ENCODE data around the gene CCDC175. TPM values are rescaled to one million over a fixed set of nuclear protein-coding genes. Genes with fewer than 3 reads are reported as not detected.

Gene CCDC175
- 0.24 and 0.31 TPM in 2 replicates for total RNA-seq (ENCODE audit: low replicate concordance)

DNA sequence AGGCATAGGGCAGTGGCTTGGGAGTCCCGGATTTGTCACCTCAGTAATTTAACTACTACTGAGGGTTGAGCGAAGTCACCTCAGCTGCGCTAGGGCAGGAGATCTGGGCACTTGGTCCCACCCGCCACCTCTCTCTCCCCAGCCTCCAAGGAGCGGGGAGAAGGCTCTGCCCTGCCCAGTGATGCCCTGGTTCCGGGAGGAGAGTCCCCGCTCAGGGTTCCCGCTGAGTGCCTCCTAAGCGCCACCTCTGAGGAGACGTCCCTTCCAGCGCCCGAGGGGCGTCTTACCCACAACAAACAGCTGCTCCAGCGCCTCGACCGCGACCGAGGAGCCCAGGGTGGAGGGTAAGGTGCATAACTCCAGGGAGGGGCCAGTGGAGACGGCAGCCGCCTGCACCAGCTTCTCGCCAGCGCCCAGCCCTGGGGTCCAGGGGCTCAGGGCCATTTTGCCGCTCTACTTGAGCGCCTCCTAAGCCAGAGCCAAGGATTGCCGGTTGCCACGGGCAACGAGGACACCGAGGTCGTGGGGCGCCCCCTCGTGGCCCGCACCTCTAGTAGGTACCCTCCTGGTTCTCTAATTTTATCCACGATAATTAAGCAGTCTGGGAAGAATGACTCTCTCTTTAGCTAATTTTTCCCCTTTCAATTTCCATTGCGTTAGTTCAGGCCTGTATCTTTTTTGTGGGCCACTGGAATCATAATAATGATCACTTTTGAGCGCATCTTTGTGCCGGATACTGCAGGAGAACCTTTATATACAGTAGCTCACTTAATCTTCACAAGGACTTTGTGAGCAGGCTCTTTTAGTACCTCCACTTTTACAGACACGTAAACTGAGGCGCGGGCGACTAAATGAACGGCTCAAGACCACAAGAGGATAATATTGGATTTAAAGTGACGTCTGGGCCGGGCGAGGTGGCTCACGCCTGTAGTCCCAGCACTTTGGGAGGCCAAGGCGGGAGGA, at the start of gene CCDC175:
Gene CCDC175 (minus strand): TSS at position 481 of the 963 bp plus-strand sequence. CDS start 37 bp downstream, at position 444.
- H3K27me3 Mint-ChIP-seq (ENCODE audit: insufficient read depth, low read depth): no peaks in the 10 kb centered on the region
- no peaks in the 10 kb centered on the region for H3K36me3 Mint-ChIP-seq
- Histone ChIP-seq H3K4me3 (peak within 1 kb of the TSS; percentile 56), H2AFZ (replicated peaks) (peak within 1 kb of the TSS; percentile 92), H3K27me3 (peaks cover 7% of the 10 kb centered on the region), H3K9me3 (ENCODE audit: low read depth) (no peaks in the 10 kb centered on the region), H3K27ac (no peak within 1 kb of the TSS), H3K4me1 (peaks cover 5% of the 10 kb centered on the region), H4K20me1 (ENCODE audit: low read depth) (no peaks in the 10 kb centered on the region), H3K4me2 (peak within 1 kb of the TSS; percentile 76), H3K36me3 (peaks cover 2% of the 10 kb centered on the region), H3K79me2 (ENCODE audit: low read depth) (no peaks in the 10 kb centered on the region), H3K9ac (no peak within 1 kb of the TSS), H3F3A (ENCODE audit: low read depth) (peaks cover 4% of the 10 kb centered on the region)
- TF ChIP-seq, protein P1, sequence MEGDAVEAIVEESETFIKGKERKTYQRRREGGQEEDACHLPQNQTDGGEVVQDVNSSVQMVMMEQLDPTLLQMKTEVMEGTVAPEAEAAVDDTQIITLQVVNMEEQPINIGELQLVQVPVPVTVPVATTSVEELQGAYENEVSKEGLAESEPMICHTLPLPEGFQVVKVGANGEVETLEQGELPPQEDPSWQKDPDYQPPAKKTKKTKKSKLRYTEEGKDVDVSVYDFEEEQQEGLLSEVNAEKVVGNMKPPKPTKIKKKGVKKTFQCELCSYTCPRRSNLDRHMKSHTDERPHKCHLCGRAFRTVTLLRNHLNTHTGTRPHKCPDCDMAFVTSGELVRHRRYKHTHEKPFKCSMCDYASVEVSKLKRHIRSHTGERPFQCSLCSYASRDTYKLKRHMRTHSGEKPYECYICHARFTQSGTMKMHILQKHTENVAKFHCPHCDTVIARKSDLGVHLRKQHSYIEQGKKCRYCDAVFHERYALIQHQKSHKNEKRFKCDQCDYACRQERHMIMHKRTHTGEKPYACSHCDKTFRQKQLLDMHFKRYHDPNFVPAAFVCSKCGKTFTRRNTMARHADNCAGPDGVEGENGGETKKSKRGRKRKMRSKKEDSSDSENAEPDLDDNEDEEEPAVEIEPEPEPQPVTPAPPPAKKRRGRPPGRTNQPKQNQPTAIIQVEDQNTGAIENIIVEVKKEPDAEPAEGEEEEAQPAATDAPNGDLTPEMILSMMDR (IDR thresholded peaks at IDR 0.05): peak; percentile 98
- TF ChIP-seq EZH2 (IDR thresholded peaks at IDR 0.05) (no peak), EZH2phosphoT487 (IDR thresholded peaks at IDR 0.05) (no peak)
- H3K4me3 Mint-ChIP-seq: peak within 1 kb of the TSS; percentile 82
- no peaks in the 10 kb centered on the region for H3K9me3 Mint-ChIP-seq
- DNase-seq (ENCODE audit: low spot score): peak; percentile 99
- H3K27ac Mint-ChIP-seq: no peak within 1 kb of the TSS
- H3K4me1 Mint-ChIP-seq: no peaks in the 10 kb centered on the region

DNA sequence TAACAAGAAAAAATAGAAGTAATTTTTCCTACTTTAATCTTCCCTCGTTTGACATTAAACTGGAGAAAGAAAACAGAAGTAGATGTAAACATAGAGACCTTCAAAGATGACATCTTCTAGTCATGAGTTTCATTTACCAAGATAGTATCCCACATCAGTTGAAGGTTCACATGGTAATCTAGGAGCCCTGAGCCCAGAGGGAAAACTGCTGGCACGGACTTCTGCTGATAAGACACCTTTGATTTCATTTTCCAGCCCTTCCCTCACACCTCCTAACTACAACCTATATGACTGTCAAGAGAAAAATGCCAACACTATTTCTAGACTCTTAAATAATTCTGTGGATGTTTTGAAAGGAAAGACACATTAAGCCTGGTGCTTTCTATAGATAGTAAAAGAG, 46.0 kb upstream of the CCDC175 start:
- H3F3A ChIP-seq (ENCODE audit: low read depth): no peaks in the 10 kb centered on the region
- Mint-ChIP-seq H3K27ac (no peak overlapping the region), H3K9me3 (peaks cover 4% of the 10 kb centered on the region), H3K36me3 (no peaks in the 10 kb centered on the region), H3K4me3 (no peak overlapping the region), H3K27me3 (ENCODE audit: insufficient read depth, low read depth) (no peaks in the 10 kb centered on the region), H3K4me1 (no peaks in the 10 kb centered on the region)
- no peaks in the 10 kb centered on the region for H3K79me2 ChIP-seq (ENCODE audit: low read depth)
- H2AFZ ChIP-seq (replicated peaks): no peak overlapping the region
- no peak overlapping the region for H3K4me3 ChIP-seq
- TF ChIP-seq EZH2phosphoT487 (IDR thresholded peaks at IDR 0.05): no peak
- TF ChIP-seq, protein P1 (IDR thresholded peaks at IDR 0.05): no peak
- no peak for TF ChIP-seq EZH2 (IDR thresholded peaks at IDR 0.05)
- no peak for DNase-seq (ENCODE audit: low spot score)
- peaks cover 4% of the 10 kb centered on the region for H3K27me3 ChIP-seq
- H3K4me2 ChIP-seq: no peak overlapping the region
- H3K4me1 ChIP-seq: no peaks in the 10 kb centered on the region
- H3K36me3 ChIP-seq: no peaks in the 10 kb centered on the region
- no peaks in the 10 kb centered on the region for H3K9me3 ChIP-seq (ENCODE audit: low read depth)
- no peak overlapping the region for H3K27ac ChIP-seq
- no peaks in the 10 kb centered on the region for H4K20me1 ChIP-seq (ENCODE audit: low read depth)
- no peak overlapping the region for H3K9ac ChIP-seq

DNA sequence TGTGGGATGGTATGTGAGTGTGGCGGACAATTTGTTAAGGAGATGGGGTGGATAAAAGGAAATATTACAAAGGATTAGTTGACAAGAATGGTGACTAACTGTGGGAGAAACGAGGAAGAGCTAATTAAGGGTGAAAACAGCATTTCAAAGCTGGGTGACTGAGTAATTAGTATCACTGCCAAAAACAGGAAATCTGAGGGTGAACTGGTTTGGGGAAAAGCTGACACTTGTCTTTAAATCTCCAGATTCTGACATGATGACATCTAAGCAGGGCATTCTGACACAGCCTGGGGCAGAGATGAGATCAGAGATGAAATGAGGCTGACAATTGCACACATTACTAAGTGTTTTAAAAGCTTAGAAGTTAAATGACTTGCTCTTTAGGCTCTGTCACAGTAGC, 42.4 kb upstream of the CCDC175 start:
- H3K9me3 ChIP-seq (ENCODE audit: low read depth): peaks cover 17% of the 10 kb centered on the region
- H3K36me3 ChIP-seq: peaks cover 7% of the 10 kb centered on the region
- H3K4me1 ChIP-seq: no peaks in the 10 kb centered on the region
- H3K79me2 ChIP-seq (ENCODE audit: low read depth): no peaks in the 10 kb centered on the region
- H3K4me2 ChIP-seq: no peak overlapping the region
- H3K4me3 Mint-ChIP-seq: no peak overlapping the region
- no peaks in the 10 kb centered on the region for H3K4me1 Mint-ChIP-seq
- no peak overlapping the region for H3K9ac ChIP-seq
- no peak overlapping the region for H3K27ac ChIP-seq
- no peak for TF ChIP-seq EZH2phosphoT487 (IDR thresholded peaks at IDR 0.05)
- no peak for TF ChIP-seq EZH2 (IDR thresholded peaks at IDR 0.05)
- TF ChIP-seq, protein P1 (IDR thresholded peaks at IDR 0.05): no peak
- no peaks in the 10 kb centered on the region for H3K27me3 ChIP-seq
- no peaks in the 10 kb centered on the region for H4K20me1 ChIP-seq (ENCODE audit: low read depth)
- H3F3A ChIP-seq (ENCODE audit: low read depth): no peaks in the 10 kb centered on the region
- DNase-seq (ENCODE audit: low spot score): no peak
- H3K27me3 Mint-ChIP-seq (ENCODE audit: insufficient read depth, low read depth): no peaks in the 10 kb centered on the region
- no peak overlapping the region for H2AFZ ChIP-seq (replicated peaks)
- H3K4me3 ChIP-seq: no peak overlapping the region
- H3K27ac Mint-ChIP-seq: no peak overlapping the region
- peaks cover 2% of the 10 kb centered on the region for H3K36me3 Mint-ChIP-seq
- peaks cover 4% of the 10 kb centered on the region for H3K9me3 Mint-ChIP-seq

Data from neural progenitor cell (in vitro differentiated cells).